Stimulated activated CD8-positive, alpha-beta memory T cell treated with anti-CD3 and anti-CD28 coated beads, Interleukin-4, amount 100 ng/mL, for 1 hour (primary cell): ENCODE results near the gene CADPS2.

Experiments
- DNase-seq, 2 donors: peaks; one replicate each; pipeline ENCODE4 v3.0.0-alpha.2; 2020; ENCODE audit warnings: low read depth in 2 of 2, low spot score in 1 of 2

CADPS2 gene

DNA sequence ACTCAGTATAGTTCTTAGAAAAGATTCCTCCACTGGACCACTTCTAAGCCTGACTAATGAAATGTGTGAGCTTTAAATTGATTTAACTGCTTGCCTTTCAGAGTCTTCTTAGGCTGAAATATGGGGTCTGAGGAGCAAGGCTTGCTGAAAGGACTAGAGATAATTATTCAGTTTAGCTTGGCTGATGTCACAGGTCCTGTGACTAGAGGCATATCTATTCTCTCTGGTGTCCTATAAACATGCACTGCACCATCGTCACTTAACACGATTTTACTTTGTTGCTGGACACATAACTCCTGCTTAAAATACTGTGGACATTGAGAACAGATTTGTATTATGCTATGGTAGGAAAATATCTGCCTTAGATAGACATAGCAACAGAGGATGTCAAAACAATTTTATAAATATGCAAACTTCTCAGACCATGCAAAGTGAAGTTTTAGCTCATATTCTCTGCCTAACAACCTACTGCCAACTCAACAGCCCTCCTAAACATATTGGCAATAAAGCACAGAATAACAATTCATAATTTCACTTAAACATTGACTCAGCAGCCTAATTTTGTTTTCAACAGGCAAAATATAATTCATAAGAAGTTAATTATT, 267.6 kb downstream of the CADPS2 start:
- no peak for DNase-seq

DNA sequence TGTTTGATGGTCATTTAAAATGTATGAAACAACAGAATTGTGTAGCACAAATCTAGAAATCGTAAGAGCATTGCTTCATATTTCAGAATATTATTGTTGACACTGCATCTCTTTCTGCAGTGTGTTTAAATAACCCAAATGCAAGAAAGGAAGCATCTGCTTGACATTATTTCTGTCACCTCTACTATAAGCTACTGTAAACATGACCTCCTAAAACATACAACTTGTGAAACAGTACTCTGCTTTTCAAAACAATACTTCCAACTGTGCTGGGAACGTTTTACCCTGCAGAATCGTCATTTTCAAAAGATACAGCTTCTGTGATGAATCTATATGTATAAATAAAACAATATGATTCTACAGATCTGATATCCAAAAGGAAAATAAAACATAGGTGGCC, 269.3 kb downstream of the CADPS2 start:
- no peak for DNase-seq

DNA sequence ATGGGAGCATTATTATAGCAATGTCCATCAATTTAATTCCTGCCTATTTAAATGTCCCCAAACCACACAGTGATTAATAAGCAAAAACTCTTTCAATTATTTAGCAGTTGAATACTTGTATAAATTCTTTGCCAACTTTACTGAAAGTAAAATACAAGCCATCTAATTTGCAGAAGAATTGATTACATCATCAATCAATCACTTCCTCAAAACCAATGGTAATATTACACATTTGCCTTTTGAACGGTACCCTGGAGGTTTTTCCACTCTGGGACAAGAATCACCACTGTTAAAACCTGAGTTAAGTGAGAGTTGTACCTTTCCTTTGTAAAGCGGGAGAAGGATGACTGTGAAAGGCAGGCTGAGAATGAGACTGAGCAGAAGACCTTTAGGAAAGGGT, 280.3 kb downstream of the CADPS2 start:
- DNase-seq = no peak

DNA sequence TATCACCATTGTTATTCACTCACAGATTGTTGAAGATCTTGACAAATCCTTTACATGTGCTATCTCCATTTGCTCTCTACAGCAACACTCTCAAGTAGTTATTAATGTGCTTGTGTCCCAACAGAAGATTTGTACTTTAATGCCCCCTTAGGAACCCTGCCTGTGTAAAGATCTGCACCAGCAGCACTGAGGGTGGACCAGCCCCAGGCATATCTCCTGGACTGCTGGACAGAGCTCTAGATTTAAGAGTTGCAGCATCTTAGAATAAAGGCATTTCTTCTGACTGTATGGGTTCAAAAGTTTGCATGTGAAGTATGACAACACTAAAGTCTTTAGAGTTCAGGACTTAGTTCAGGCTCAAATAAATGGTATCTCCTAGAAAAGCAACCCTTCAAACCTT, 282.0 kb downstream of the CADPS2 start:
- no peak for DNase-seq

DNA sequence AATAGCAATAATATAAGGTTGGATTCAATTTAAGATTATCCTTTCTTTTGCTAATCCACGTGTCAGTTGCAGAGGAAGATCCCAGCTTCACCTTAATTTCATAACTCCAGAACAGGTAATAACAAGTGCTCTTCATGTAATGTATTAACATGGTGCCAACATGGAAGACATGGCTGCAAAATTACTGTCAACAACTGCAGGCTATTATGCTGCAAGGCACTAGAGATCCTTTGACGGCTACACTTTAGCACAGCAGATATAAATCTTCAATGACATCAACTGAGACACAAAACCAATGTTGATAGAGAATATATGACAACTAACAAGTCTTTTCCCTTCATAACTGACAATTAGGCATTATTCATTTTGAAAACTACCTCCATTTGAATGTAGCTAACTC, 283.5 kb downstream of the CADPS2 start:
- no peak for DNase-seq

DNA sequence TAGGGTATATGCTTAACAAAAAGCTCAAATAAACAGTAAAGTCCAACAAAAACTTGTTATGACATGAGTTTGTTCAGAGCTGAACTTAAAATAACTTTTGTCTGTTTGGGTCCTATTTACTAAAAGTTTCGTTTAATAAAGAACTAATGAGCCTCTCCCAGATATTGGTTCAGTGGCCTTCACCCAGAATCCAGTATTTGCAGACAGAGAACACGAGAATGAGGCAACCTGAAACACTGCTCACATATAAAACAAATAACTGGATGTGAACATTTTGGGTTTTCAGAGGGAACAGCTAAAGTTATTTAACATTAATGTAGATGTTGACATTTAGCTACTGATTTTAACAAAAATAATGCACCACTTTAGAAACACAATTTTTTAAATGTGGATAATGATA, 285.6 kb downstream of the CADPS2 start:
- DNase-seq = no peak

DNA sequence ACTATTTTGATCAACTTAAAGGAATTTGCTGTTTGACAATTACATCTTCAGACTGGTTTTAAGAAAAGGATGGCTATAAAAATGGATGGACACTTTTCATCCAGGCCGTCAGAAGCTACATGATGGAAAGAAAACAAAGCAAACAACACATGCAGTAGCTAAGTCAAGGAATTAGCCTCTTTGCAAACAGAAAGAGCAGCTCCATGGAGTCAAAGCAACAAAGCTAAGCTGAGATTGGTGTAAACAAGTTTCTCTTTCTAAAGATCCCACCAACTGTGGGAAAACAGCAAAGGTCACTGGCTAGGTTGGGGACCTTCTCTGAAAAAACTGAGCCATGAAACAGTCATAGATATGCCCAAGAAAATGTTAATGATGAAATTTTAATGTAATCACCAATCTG, 286.2 kb downstream of the CADPS2 start:
- DNase-seq = no peak

DNA sequence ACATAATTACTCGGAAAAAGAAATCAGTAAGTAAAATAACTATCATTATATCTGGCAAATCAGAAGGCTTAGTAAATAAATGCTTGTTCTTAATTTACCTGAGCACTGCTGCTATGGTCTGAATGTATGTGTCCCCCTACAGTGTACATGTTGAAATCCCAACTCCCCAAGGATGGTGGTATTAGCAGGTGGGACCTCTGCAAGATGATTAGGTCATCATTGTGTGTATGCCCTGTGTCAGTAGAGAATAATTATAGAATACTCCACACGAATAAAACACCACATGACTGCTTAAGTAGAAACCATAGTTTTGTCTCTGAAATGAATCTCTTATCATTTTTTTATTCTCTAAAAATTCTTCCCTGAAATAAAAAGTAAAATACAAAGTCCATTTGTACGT, 289.0 kb downstream of the CADPS2 start:
- DNase-seq = no peak

DNA sequence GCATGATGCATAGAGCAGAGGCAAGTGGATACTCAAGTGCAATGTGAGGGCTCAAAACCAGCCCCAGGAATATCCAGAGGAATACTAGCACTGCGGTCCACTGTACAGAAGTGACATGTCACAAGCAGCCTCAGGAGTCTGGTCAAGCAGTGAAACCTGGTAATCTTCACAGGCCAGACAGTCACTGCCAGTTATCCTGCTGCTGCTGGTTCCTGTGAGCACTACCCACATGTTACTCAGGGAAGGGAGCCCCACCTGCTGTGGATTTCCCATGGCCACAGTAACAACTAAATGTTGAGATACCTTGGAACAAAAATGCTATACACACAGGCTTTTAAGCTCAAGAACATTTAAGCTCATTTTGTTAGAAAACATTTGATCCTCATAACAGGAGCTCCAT, 290.4 kb downstream of the CADPS2 start:
- no peak for DNase-seq

DNA sequence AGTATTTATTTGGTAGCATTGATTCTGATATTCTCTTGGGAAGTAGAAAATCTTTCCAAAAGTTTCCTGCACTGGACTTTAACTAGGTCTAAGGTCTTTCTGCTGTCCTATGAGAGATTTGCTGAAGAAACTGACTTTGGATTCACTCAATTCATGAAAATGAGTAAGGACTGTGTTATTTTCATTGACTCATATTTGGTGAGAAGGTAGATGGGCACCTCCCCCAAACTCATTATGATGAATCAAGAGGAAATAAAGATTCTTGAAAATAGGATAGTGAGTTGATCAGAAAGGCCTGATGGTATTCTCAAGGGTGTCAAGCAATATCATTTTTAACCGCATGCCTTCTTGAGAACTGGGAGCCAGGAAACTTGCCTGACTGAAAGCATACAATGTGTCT, 297.6 kb downstream of the CADPS2 start:
- no peak for DNase-seq

DNA sequence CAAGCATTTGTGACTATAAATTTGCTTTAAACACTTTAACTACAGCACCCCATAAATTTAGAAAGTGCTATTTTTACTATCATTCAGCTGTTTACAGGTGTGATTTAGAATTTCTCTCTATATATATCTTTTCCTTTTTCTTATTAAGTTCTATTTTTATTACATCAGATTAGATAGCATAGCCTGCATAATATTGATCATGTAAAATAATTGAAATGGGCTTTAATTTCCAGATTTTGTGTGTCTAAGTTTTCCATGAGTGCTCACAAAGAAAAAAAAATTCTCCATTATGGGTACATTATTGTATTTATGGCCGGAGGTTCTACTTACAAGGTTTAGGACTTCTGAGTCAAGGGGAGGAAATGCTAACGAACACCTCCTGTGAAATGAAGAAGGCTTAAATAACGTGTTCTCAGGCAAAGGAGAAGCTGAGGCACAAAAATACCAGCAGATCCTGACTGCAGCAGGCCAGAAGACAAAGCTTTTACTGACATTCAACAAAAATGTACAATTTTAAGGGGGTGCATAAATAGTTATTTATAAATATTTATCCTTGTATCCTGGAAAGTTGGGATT, 301.5 kb downstream of the CADPS2 start:
- DNase-seq = no peak

DNA sequence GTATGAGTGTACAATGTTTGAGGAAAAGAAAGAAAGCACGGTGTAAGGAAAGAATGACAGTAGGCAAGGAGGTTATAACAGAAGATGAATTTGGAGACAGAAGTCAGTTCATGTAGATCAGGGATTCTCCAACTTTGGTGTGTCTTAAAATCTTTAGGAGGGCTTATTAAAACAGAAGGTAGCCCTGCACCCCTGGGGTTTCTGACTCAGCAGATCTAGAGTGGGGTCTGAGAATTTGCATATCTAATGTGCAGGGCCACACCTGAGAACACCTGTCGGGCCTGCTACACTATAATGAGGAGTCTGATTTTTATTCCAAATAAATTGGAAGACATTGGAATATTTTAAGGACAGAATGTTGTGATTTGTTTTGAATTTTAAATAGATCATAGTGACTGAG, 307.9 kb downstream of the CADPS2 start:
- DNase-seq = no peak

DNA sequence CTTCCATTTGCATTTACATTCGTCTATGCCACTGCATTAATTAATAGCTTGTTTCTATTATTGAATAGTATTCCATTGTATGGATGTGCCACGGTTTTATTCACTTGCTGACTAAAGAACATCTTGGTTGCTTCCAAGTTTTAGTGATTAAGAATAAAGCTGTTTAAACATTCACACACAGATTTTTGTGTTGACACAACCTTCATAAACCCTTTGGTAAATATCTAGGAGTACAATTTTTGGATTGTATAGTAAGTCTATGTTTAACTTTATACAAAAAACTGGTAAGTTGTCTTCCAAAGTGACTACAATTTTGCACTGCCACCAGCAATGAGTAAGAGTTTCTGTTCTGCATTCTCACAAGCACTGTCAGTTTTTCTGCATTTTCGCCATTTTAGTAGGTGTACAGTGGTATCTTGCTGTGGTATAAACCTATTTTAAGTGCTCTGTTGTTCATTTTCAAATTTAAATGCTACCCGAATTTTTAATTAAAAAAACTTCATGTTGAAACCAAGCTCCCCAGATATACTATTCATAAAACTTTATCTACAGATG, 308.7 kb downstream of the CADPS2 start:
- DNase-seq = no peak

DNA sequence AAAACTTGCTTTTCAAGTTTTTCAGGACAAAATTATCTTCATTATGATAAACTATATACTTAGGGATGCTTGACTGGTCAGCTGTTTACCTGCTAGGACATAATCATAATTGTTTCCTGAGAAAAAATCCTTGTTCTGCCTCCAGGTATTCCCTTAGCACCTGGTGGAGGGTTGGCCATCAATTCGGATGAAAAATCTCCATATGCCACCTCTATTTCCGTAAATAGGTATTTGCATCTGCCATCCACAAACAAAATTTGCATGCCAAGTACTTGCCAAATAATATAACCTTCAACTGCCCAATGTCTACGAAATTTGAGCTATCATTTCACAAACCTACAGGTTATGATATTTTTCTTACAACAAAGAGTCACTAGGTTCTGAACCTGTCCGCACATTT, 313.6 kb downstream of the CADPS2 start:
- no peak for DNase-seq

DNA sequence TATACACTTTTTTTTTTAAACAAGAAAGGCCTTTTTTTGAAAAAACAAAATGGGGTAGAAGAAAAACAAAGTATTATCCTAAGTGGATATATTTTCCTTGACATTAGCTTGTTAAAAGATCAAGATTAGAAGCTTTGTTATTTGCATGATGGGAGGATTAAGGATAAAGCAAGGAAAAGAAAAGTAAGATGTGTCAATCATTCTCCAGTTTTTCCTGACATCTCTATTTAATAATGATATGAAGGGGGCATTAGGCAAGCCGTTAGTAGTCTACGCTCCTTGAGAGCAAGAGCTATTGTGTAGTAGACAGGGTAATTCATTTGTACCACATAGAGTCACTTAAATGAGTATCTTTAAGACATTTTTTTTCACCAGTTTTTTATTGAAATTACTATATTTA, 324.9 kb downstream of the CADPS2 start:
- DNase-seq = no peak

DNA sequence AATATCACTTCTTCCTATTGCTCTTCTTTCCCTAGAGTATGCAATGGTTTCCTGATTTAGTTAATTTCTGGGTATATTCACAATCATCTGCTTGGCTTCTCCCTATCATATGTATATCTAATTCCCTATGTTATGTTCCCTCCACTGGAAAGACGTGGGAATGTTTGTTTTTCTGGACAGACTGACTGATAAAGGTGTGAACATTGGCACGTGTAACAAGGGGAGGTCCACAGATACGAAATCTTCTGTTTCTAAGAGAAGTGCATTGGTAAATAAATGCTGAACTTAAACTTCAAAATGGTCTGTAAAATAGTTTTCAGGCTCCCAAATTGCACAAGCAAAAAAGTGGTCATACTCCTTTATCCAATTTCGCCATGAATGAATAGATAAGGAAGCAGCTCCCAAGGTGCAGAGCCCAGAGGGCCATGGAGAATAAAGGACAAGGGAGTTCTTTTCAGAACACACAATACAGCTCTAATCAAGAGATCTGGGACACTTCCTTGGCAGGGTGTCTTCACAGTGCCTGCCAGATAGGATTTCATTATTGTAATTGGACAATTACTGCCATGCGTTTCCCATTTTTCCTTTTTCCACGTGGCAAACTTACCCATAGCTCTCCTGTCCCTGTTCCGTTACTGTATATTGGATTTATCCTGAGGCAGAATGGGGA, 329.3 kb downstream of the CADPS2 start:
- DNase-seq = no peak

DNA sequence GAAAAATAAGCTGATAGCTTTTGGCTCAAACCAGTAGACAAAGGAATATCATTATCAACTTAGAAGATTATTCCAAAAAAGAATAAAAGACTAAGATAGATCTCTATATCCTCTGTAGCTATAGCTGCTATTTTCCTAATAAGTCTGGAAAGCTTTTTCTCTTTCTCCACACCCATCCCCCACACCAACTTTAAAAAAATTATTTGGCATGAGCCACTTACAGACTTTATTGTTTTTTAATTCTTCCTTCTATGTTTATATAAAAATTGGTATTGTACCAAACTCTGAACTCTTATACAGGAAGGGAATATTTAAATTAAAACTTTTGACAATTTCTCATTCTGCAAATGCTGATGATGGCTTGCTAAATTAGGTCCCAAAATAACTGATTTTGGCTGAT, 330.0 kb downstream of the CADPS2 start:
- DNase-seq = no peak

DNA sequence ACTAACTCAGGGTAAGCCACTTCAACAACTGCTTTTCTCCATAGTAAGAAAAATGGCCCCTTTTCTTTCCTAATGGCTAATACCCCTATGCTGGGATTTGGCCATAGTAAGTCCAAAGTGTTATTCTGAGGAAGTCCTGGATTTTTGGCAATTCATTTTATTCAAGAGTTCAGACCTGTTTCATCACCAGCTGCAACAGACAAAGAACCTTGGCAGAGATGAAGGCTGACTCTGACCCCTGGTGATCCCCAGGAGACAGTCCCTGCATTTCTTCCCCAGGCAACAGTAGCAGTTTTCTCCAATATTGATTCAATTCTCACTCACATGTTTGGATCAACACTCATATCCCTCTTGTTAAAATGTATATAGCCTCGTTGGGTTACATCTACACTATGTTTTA, 332.5 kb downstream of the CADPS2 start:
- DNase-seq = no peak

DNA sequence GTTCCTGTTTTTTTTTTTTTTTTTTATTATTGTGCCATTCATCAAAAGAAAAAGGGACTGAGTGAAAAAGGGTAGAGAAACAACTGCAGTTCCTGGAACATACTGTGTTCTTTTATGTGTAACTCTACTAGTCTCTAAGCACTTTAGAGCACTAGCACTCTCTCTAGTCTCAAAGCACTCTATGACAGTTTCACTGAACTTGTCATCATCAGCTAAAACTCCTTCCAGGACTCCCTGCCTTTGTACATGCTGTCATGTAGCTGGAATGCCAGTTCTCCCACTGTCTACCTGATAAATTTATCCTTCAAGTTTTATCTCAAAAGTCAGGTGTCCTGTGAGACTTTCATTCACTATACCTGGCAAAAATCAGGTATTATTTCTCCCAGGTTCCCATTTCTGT, 333.5 kb downstream of the CADPS2 start:
- DNase-seq = no peak

DNA sequence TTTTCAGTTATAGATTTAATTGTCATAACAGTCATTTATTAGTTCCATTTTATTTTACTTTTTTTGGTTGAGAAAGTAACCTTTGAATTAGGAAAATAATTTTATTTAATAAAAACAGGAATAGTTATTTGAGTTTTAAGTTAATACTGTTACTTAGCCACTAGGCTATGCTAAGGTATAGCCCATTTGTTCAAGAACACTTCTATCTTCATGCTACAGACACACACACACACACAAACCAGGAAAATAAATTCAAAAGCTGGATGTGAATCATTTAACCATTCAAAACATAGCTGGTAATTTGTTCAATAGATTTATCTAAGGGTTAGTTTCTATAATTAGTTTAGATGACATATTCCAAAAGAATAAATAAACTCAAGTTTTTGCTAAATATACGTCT, 335.7 kb downstream of the CADPS2 start:
- DNase-seq = no peak

DNA sequence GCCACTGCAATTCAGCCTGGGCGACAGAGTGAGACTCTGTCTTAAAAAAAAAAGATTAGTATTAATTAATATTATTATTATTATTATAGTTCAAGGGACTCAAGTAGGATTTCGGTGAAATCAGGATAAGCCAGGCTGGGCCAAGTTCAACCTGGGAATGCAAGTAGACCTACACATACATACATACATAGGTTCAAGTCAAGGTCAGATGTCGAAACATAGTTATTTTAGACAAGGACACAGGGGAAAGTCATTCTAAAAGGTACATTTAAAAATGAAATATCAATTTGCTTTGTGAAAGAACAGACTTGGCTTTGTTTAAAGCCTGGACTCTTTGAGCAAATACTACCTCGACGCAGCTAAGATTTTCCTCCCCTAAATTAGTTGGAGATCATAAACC, 336.7 kb downstream of the CADPS2 start:
- DNase-seq = no peak

DNA sequence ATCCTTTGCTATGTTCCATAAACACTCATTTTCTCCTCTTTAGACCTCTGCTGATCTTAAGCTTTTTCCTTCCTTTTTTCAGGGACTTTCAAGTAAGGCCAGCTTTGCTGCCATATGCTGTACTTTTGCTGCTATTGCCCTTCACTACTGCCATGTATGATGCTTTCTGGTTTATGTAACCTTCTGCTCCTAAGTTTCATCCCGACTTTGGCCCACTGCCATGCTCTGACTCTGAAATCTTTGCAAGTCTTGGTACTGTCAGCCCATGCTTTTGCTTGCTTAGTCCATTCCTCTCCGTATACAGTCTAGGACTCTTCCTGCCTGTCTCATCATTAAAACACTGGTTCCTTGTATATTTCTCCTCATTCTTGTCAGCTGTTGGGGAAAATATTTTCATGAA, 339.8 kb downstream of the CADPS2 start:
- no peak for DNase-seq

DNA sequence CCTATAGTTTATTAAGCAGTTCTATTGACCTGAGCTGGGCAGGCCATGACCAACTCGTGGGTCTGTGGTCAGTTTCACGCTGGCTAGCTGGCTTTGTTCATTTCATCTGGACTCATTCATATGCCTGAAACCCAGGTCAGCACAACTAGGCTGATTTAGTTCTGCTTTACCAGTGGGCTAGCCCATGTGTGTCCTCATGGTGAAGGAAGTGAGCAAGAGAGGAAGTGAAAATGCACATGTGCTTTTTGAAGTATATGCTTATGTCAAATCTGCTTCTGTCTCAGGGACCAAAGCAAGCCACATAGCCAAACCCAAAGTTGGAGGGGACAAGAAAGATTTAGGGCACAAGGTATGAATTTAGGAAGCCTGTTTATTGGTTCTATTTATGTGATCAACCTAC, 341.8 kb downstream of the CADPS2 start:
- no peak for DNase-seq
